Activated CD8-positive, alpha-beta T cell treated with anti-CD3 and anti-CD28 coated beads, Interleukin-2, amount 10 ng/mL, durations not matched to agents 7 days and 5 days (primary cell): ENCODE measurements around the gene CCDC9B. TPM values are rescaled to one million over a fixed set of nuclear protein-coding genes. Genes with fewer than 3 reads are reported as not detected.

Experiments used
- ATAC-seq: fragments of 150-1000 bp; cut with Tn5 transposase; one replicate; pipeline ENCODE4 v1.10.0; 2021; ENCODE audit warnings: moderate library complexity
- CTCF ChIA-PET: fragments of 350-600 bp; sonication (Branson Sonifier 250); formaldehyde crosslinking; loops from one replicate; lab custom pipeline; 2021; ENCODE audit warnings: antibody characterized with exemption; lab: Charles Lee
- POLR2A ChIA-PET: fragments of 350-600 bp; sonication (Branson Sonifier 250); formaldehyde crosslinking; loops from one replicate; lab custom pipeline; 2021; ENCODE audit warnings: antibody characterized with exemption; lab: Charles Lee
- DNase-seq: peaks from one replicate; pipeline ENCODE4 v3.0.0-alpha.2; 2020
- H3K27ac Mint-ChIP-seq: one replicate; pipeline ENCODE4 v1.8.0; 2021; ENCODE audit warnings: mild to moderate bottlenecking, mixed read lengths
- H3K27me3 Mint-ChIP-seq: one replicate; pipeline ENCODE4 v1.8.0; 2021; ENCODE audit warnings: low read depth, mixed read lengths
- H3K36me3 Mint-ChIP-seq: one replicate; pipeline ENCODE4 v1.8.0; 2021; ENCODE audit warnings: low read depth, mixed read lengths
- H3K4me1 Mint-ChIP-seq: one replicate; pipeline ENCODE4 v1.8.0; 2021; ENCODE audit warnings: low read depth, mixed read lengths
- H3K4me3 Mint-ChIP-seq: one replicate; pipeline ENCODE4 v1.8.0; 2021; ENCODE audit warnings: mild to moderate bottlenecking, mixed read lengths
- H3K9me3 Mint-ChIP-seq: one replicate; pipeline ENCODE4 v1.8.0; 2022; ENCODE audit warnings: mixed read lengths; ENCODE audit not compliant: insufficient read depth
- total RNA-seq, 2 experiments: library from RNA; stranded (reverse); gene quantifications; one replicate each; pipeline ENCODE4 v1.2.3, GENCODE V29; 2021

The CCDC9B gene
- total RNA-seq, 2 experiments from 2014 or later: 0.76 to 0.84 TPM

DNA sequence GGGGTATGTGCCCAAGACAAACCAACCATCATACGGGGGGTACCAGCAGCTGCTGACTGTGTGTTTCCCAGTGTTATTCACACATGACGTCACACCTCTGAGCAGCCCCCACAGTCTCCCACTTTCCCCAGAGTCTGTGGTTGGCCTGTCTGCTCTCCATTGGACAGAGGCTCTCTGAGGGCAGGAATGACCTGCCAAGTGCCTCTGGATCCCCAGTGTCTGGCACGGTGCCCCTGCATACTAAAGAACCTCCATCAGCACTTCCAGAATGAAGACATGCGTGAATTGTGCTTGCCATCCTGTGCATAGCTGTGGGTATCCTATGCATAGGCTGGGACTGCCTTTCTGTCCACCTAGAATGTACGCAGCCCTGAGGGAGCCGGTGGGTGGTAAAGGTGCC is 3.5 kb upstream of the CCDC9B start:
- H3K4me3 Mint-ChIP-seq: no peak overlapping the region
- DNase-seq (no peak), ATAC-seq (peak; percentile 12)
- no peak overlapping the region for H3K27ac Mint-ChIP-seq
- no peaks in the 10 kb centered on the region for H3K27me3 Mint-ChIP-seq
- no peaks in the 10 kb centered on the region for H3K9me3 Mint-ChIP-seq
- CTCF ChIA-PET: interaction anchor here (0.7 to 7.1 kb wide), 34 partner anchors 8 to 153 kb away, joined by 3 to 82 read pairs (median 6); partner anchors contain the start of genes BAHD1, CHST14, DISP2 and INAFM2
- H3K36me3 Mint-ChIP-seq: no peaks in the 10 kb centered on the region
- H3K4me1 Mint-ChIP-seq: peaks cover 5% of the 10 kb centered on the region
- POLR2A ChIA-PET: interaction anchor here (1.4 kb wide), 1 partner anchor 77 kb away, joined by 5 read pairs; no protein-coding TSS in a partner anchor

DNA sequence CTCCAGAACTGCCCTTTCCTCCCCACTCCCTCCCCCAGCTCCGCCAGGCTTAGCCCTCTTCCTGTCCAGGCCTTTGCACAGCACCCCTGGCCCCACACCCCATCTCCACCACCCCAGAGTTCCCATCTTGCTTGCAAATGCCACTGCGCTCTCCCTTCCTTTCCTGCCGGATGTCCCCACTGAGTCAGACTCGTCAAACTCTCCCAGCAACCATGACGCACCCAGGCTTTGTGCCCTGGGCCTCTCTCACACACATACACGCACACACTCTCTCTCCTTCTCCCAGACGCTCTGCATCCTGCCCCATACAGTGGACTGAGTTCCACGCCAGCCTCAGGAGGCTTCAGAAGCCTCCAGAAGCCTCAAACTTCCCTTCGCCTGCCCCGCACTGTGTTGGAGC is 2.8 kb upstream of the CCDC9B start:
- POLR2A ChIA-PET: no interaction called here
- no peak overlapping the region for H3K4me3 Mint-ChIP-seq
- no peaks in the 10 kb centered on the region for H3K36me3 Mint-ChIP-seq
- H3K9me3 Mint-ChIP-seq: no peaks in the 10 kb centered on the region
- ATAC-seq (no peak), DNase-seq (no peak)
- no peaks in the 10 kb centered on the region for H3K27me3 Mint-ChIP-seq
- H3K27ac Mint-ChIP-seq: no peak overlapping the region
- peaks cover 5% of the 10 kb centered on the region for H3K4me1 Mint-ChIP-seq
- CTCF ChIA-PET: interaction anchor here (1.0 to 7.1 kb wide), 19 partner anchors 8 to 126 kb away, joined by 3 to 82 read pairs (median 9); partner anchors contain the start of genes BAHD1, DISP2, INAFM2 and IVD

DNA sequence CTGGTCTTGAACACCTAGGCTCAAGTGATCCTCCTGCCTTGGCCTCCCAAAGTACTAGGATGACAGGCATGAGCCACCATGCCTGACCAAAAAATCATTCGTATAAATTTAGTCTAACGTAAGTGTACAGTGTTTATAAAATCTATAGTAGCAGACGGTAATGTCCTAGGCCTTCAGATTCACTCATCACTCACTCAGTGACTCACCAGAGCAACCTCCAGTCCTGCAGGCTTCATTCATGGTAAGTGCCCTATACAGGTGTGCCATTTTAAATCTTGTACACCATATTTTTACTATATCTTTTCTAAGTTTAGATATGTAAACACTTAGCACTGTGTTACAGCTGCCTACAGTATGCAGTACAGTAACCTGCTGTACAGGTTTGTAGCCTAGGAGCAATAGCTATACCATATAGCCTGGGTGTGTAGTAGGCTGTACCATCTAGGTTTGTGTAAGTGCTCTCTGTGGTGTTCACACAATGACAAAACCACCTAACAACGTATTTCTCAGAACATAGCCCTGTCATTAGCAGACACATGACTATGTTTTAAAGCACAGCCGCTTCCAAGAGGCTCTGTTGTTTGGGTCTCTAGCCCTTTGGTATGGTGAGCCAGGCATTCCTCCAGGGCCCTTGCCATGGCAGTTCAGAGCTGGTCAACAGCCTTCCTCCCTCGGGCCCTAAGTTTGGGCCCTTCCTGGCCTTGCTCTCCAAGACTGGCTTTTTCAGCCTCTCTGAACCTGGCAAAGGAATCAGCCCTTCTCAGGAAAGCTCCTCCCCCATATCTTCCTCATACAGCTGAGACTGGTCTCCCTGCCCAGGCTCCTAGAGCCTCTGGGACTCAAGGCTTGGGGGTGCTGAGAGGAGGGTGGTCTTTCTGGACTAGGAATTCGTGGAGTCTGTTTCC is 1.9 kb upstream of the CCDC9B start:
- H3K27me3 Mint-ChIP-seq: no peaks in the 10 kb centered on the region
- POLR2A ChIA-PET: no interaction called here
- no peak for ATAC-seq

DNA sequence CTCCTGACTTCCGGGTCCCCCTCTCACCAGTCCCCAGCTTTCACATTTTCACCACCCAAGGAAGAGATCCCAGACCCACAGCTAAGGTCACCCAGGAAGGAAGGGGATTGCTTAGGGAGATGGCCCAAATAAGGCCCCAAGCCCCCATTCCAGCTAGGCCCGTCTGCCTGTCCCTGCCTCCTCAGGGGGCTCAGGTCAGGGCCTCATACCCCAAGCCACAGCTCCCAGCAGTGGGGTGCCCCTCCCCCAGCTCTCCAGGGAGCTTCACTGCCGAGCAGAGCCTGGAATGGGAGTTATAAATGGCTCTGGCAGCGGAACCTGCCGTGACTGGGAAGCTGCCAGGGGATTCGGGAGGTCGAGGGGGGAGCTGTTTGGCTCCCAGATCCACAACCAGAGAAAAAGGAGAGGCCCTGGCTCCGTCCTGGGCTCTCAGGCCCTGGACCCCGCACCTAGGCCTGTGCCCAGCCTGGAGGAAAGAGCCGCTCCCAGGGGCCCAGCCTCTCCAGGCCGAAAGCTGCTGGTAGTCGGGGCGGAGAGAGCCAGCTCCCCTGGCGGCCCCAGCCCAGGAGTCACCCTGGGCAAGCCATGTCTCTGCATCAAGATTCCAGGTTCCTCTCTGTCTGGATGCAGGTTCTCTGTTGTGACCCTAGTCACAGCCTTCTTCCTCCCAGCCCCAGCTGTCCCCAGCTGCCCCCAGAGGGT is 550 bp downstream of the CCDC9B start:
- Mint-ChIP-seq H3K27ac (no peak overlapping the region), H3K36me3 (no peaks in the 10 kb centered on the region), H3K4me1 (peaks cover 13% of the 10 kb centered on the region), H3K27me3 (no peaks in the 10 kb centered on the region), H3K9me3 (no peaks in the 10 kb centered on the region), H3K4me3 (no peak overlapping the region)
- no peak for DNase-seq
- POLR2A ChIA-PET: interaction anchor here (1.0 kb wide), 1 partner anchor 82 kb away, joined by 3 read pairs; no protein-coding TSS in a partner anchor
- CTCF ChIA-PET: interaction anchor here (1.3 to 9.3 kb wide), 8 partner anchors 13 to 123 kb away, joined by 3 to 326 read pairs (median 34); partner anchors contain the start of genes INAFM2 and PLCB2
- ATAC-seq: no peak

More for the DNA sequence above, 1.9 kb upstream of the CCDC9B start:
- peaks cover 13% of the 10 kb centered on the region for H3K4me1 Mint-ChIP-seq
- H3K4me3 Mint-ChIP-seq: no peak overlapping the region
- H3K36me3 Mint-ChIP-seq: no peaks in the 10 kb centered on the region
- no peak overlapping the region for H3K27ac Mint-ChIP-seq
- H3K9me3 Mint-ChIP-seq: no peaks in the 10 kb centered on the region
- DNase-seq: no peak
- CTCF ChIA-PET: interaction anchor here (0.8 to 9.3 kb wide), 17 partner anchors 7 to 80 kb away, joined by 3 to 326 read pairs (median 15); partner anchors contain the start of genes INAFM2, IVD and PLCB2

- H3K9me3 Mint-ChIP-seq: no peaks in the 10 kb centered on the region
- ChIA-PET CTCF (interaction anchor here (0.7 to 9.3 kb wide), 10 partner anchors 10 to 122 kb away, joined by 3 to 326 read pairs (median 18); partner anchors contain the start of genes INAFM2 and PLCB2), POLR2A (interaction anchor here (1.0 kb wide), 1 partner anchor 83 kb away, joined by 3 read pairs; no protein-coding TSS in a partner anchor)
- peaks cover 16% of the 10 kb centered on the region for H3K4me1 Mint-ChIP-seq
- no peak overlapping the region for H3K27ac Mint-ChIP-seq
- no peaks in the 10 kb centered on the region for H3K27me3 Mint-ChIP-seq
- no peaks in the 10 kb centered on the region for H3K36me3 Mint-ChIP-seq
- no peak overlapping the region for H3K4me3 Mint-ChIP-seq
- no peak for DNase-seq
- ATAC-seq: no peak
These were observed 1.2 kb downstream of the CCDC9B start for GRCh38 chr15:40339621-40339945.

GRCh38 chr15:40338921-40339620 is 1.7 kb downstream of the CCDC9B start:
- CTCF ChIA-PET: interaction anchor here (0.7 to 9.3 kb wide), 20 partner anchors 10 to 122 kb away, joined by 3 to 326 read pairs (median 15); partner anchors contain the start of genes ANKRD63, INAFM2, IVD and PLCB2

GRCh38 chr15:40338041-40338657 is 2.6 kb downstream of the CCDC9B start:
- ATAC-seq: peak; percentile 87
- Mint-ChIP-seq H3K27ac (no peak overlapping the region), H3K36me3 (no peaks in the 10 kb centered on the region), H3K4me1 (peaks cover 24% of the 10 kb centered on the region), H3K4me3 (no peak overlapping the region), H3K27me3 (no peaks in the 10 kb centered on the region), H3K9me3 (no peaks in the 10 kb centered on the region)
- DNase-seq: peak; percentile 83
- ChIA-PET POLR2A (interaction anchor here (0.6 to 1.9 kb wide), 2 partner anchors 12 to 84 kb away, joined by 3 to 5 read pairs; no protein-coding TSS in a partner anchor), CTCF (interaction anchor here (0.7 to 9.3 kb wide), 44 partner anchors 9 to 543 kb away, joined by 3 to 326 read pairs (median 6); partner anchors contain the start of genes ANKRD63, INAFM2, IVD and KNSTRN)

More at GRCh38 chr15:40338921-40339620, 1.7 kb downstream of the CCDC9B start:
- Mint-ChIP-seq H3K27me3 (no peaks in the 10 kb centered on the region), H3K9me3 (no peaks in the 10 kb centered on the region), H3K4me3 (no peak overlapping the region), H3K27ac (no peak overlapping the region), H3K4me1 (peaks cover 18% of the 10 kb centered on the region), H3K36me3 (no peaks in the 10 kb centered on the region)
- ATAC-seq (no peak), DNase-seq (no peak)
- POLR2A ChIA-PET: interaction anchor here (1.0 kb wide), 1 partner anchor 83 kb away, joined by 3 read pairs; no protein-coding TSS in a partner anchor

GRCh38 chr15:40337597-40337996 is 3.1 kb downstream of the CCDC9B start:
- Mint-ChIP-seq H3K4me1 (peaks cover 28% of the 10 kb centered on the region), H3K4me3 (no peak overlapping the region), H3K9me3 (no peaks in the 10 kb centered on the region), H3K27ac (no peak overlapping the region), H3K36me3 (no peaks in the 10 kb centered on the region), H3K27me3 (no peaks in the 10 kb centered on the region)
- CTCF ChIA-PET: interaction anchor here (0.7 to 9.3 kb wide), 44 partner anchors 9 to 543 kb away, joined by 3 to 326 read pairs (median 6); partner anchors contain the start of genes ANKRD63, INAFM2, IVD and KNSTRN
- ATAC-seq: no peak
- DNase-seq: no peak
- POLR2A ChIA-PET: interaction anchor here (0.6 to 3.8 kb wide), 5 partner anchors 12 to 84 kb away, joined by 3 to 13 read pairs (median 4); partner anchors contain the start of genes ANKRD63 and PLCB2

- POLR2A ChIA-PET: interaction anchor here (1.1 to 3.8 kb wide), 3 partner anchors 11 to 54 kb away, joined by 4 to 13 read pairs (median 5); partner anchors contain the start of genes ANKRD63 and PLCB2
- DNase-seq: no peak
- no peaks in the 10 kb centered on the region for H3K36me3 Mint-ChIP-seq
These were observed 4.0 kb downstream of the CCDC9B start for GRCh38 chr15:40336744-40337122.

More at GRCh38 chr15:40336744-40337122, 4.0 kb downstream of the CCDC9B start:
- Mint-ChIP-seq H3K4me1 (peaks cover 33% of the 10 kb centered on the region), H3K27me3 (no peaks in the 10 kb centered on the region), H3K4me3 (no peak overlapping the region), H3K9me3 (no peaks in the 10 kb centered on the region), H3K27ac (no peak overlapping the region)
- CTCF ChIA-PET: interaction anchor here (1.3 to 9.3 kb wide), 17 partner anchors 9 to 117 kb away, joined by 3 to 326 read pairs (median 18); partner anchors contain the start of genes ANKRD63, INAFM2, IVD and KNSTRN
- ATAC-seq: no peak
